ENCODE measurements around the gene MMRN1.

The MMRN1 gene

GRCh38 chr4:89997171-89997704 lies 102.6 kb downstream of the MMRN1 start:
- DNase-seq = no peak

DNA sequence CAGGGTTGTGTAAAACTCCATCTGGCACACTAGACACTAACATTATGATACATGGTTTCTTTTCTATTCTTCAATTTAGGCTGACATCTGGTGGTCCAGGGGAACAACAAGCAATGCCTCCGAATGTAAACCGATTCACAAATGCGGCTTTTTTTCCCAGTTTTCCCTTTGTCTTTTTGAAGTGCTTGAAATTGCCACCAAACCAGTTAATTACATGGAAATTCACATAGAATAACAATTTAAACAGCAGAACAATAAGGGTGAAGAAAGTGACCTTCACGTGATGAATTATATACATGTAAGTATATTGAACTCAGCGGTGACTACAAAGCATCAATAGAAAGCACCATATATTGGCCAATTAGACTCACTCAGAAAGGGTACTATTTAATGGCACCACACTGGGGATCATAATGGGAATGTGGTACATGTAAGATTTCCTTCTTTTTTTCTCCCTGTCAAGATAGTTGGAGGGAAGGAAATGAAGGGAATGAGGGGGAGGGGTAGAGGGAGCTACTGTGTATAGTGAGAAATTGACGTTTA lies 103.9 kb downstream of the MMRN1 start:
- no peak for DNase-seq

- DNase-seq = no peak
These were observed 106.4 kb downstream of the MMRN1 start for GRCh38 chr4:90001023-90001422.

DNA sequence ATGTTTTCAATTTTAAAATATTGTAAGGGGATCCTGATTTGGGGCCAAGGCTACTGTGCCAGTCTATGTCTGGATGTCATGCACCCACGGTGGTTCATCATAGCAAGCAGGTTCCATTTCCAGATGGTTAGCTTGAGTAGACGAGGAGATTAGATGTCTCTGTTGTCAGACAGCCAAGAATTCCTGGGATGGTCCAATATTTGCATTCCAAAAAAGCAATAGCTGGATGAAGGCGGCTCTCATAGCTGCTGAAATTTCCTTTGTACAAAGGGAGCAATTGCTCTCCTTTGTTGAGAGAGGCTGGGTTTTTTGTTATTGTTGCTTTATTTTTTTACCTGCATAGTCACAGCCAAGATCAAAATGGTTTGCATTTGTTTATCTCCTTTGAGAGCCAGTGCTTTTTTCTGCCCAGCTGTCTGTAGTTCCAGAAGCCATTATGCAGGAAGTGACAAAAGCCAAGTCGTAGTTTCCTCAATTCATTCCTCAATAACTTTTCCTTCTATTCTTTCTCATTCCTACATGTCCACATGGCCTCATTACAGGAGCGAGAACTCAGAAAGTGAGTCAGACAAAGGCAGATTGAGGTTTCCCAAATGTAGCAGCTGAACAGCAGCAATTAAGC lies 107.9 kb downstream of the MMRN1 start:
- DNase-seq = no peak
